SH-SY5Y (cell line): ENCODE data around the gene GLRA3.

Source experiments
- GATA2 ChIP-seq: IDR thresholded peaks from 2 replicates; pipeline ENCODE4 v1.6.1; 2011; ENCODE audit warnings: mild to moderate bottlenecking, low read depth, low read length
- GATA3 ChIP-seq: IDR thresholded peaks from 2 replicates; pipeline ENCODE4 v1.6.1; 2011; ENCODE audit warnings: low read depth, mild to moderate bottlenecking, low read length, moderate library complexity

GLRA3 gene

DNA sequence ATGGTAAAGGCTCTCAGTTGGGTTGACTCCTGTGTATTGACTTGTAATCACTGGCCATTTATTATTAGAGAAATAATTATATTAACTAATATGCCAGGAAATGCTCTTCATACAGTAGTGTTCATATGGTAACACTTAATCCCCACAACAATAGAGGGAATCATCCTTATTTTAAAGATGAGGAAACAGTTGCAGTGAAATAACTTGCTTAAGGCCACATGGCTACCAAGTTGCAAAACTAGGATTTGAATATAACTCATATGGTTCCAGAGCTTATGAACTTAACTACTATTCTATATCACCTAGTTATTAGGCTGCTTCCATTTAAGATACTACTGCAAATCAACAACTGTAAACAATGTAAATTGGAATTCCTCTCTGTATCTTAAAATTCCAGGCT, 163.2 kb downstream of the GLRA3 start:
- TF ChIP-seq GATA2: no peak
- TF ChIP-seq GATA3: no peak

DNA sequence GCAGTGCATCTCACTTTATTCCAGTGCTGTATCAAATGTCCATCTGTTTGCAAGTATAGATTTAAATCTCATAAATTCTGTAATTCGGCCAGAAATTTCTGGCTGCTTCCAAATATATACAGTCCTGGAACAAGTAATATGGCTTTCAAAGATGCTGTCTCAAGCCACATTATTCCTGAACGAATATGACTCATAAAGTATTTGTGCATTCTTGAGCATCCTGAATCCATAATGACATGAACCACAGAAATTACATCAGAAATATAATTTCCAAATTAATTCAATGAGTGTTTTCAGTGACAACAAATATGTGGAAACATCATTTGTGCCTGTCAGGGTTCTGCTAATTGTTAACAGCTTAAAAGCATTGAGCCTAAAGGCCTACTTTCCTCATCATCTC, 165.8 kb downstream of the GLRA3 start:
- TF ChIP-seq GATA3 (no peak), GATA2 (no peak)

DNA sequence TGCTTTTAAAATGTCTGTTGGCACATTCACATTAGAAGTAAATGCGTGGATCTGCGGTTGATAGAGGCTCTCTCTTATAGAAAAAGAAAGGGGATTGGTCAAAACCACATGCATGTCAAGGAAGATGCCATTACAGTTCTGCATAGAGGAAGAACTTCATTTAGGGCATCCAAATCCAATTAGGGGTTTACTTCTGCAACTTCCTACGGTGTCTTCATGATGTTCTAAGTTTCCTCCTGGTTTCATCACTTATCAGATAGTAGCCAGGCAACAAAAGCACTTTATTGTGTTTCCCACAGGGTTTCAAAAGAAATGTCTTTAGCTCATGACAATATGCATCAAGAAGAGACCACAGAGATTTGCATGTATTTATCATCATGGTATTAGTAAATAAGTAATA, 170.8 kb downstream of the GLRA3 start:
- TF ChIP-seq GATA3: no peak
- TF ChIP-seq GATA2: no peak

DNA sequence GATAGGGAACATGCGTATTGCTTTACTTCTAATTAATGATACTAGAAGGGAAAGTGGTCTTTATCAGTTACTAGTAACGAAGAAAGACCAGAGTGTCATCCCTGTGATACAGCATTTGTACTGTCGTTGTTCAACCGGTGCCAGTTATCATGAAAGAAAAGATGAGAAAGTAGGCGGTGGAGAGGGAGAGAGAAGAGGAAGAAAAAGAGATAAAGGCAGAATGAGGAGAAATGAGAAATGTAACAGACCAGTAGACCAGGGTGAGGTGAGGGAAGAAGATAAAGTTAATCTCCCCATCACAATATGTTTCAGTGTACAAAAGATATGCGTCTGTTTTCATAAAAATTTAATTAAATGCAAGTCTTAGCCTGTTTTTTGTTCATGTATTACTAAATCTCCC, 171.6 kb downstream of the GLRA3 start:
- TF ChIP-seq GATA3 (peak; percentile 53; the same call in 1 of the 2 replicates), GATA2 (peak; percentile 51; the same call in 1 of the 2 replicates)

DNA sequence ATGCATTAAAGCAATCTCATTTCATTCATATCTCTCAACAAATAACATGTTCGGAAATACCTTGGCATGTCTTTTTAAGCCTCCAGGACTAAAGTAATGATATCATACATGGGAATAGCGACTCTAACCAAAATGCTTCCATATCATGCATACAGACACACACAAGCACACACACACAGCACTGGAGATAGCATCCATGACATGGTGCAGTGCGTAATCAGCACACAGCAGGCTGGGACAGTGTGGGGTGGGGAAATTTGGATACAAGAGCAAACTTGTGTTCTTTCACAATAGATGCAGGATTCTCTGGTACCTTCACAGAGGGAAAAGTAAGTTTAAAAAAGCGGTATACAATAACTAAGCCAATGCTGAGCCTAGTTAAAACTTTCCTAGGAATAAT, 174.4 kb downstream of the GLRA3 start:
- TF ChIP-seq GATA2 (no peak), GATA3 (no peak)

DNA sequence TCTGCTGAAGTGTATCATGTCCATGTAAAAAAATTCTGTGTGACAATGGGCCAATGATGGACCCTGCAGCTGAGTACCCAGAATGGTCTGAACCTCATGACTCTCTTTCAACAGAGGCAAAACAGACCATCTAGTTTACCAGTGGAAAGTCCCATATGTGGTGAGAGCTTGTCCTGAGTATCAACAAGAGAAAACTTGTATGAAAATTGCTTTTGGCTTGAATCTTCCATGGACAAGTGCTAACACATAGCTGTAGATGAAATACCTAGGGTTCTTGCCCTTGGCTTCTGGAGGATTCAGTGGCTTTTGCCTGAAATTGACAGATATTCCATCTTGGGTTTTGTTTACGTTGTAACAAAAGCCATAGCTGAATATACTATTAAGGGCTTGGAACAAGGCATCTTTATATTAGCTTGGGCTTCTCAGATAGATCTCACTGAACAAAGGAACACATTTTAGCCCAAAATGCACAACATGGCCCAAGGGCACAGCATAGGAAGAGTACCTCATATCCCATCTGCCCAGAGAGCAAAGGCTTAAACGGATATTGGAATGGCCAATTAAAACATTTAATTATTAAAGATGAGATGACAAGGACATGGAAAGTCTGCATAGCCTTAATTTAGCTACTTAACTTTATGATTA, 178.2 kb downstream of the GLRA3 start:
- TF ChIP-seq GATA2 (no peak), GATA3 (no peak)

DNA sequence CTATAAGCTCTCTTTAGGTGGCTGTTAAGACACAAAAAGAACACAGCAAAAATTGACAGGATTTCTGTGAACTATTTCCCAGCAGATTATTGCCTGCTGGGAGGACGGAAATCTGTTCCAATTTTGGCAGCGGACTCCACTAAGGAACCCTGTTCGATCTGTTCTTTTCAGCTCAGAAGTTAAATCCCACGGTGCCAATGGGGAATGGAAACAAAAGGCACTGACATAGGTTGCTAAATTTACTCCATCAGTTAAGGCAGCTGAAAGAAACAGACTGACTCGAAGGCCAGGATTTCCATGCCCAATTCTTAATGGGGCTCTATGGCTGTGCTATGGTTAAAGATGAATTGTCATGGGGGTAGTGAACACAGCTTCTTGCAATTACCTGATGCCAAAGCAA, 180.2 kb downstream of the GLRA3 start:
- no peak for TF ChIP-seq GATA3
- TF ChIP-seq GATA2: no peak

DNA sequence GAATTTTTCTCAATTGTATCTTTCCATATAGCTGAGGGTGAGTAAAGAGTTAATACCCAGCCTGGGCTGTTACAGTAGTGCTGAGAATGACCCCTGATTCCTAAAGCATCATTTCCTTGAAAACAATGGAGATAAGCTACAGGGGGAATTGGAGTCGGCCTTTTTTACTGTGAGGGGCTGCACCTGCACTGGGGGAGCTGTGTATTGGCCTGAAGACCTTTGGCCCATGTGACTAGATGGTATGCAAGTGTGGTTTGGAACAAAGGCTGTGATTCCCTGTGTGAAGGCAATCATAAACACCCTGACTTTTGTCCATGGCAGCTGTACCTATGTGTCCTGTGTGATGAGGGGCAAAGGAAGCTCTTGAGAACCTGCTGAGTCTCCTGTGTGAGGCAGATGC, 182.7 kb downstream of the GLRA3 start:
- TF ChIP-seq GATA3 (no peak), GATA2 (no peak)

DNA sequence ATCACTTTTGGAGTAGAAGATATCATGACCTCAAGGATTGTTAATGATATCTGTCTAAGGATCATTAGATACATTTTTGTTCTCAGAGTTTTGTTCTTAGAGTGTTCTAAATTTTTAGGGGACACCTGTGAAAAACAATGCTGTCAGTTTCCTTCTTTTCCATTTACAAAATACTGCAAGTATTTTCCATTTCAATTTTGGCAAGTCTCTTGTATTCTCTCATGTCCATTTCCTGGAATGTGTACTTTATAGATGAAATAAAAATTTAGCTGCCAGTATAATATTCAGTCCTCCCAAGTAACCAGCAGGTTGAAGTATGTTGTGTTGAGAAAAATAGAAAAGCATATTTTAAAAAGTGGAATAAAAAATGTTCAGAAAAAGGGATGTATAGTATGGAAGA, 188.9 kb downstream of the GLRA3 start:
- TF ChIP-seq GATA2 (no peak), GATA3 (no peak)

DNA sequence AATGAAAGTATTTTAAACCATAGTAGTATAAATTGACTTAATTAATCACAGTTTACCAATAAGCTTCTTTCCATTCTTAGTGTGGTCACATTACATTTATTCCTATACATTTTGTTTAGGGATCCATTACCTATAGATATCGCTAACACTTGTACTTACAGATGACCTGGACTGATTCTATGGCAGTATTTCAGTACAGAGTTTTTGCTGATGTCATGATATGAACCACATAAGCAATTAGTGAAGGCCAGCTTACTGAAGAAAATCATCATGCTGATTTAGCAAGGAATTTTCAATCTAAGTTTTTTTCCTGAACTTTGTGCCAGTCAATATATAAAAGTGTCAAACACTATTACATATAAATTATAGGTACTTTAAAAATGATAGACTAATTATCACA, 193.3 kb downstream of the GLRA3 start:
- TF ChIP-seq GATA2 (no peak), GATA3 (no peak)

DNA sequence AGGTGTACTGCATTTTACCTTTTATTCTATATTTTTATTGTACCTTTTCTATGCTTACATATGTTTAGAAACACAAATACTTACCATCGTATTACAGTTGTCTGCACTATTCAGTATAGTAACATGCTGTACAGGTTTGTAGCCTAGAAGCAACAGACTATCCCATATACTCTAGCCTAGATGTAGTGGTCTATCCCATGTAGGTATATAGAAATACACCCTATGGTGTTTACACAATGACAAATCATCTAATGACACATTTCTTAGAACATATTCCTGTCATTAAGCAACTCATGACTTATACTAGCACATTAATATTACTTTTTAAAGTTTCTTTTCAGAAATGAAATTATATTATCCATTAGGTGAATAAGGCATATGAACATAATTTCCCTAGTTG, 195.6 kb downstream of the GLRA3 start:
- TF ChIP-seq GATA2: no peak
- TF ChIP-seq GATA3: no peak

DNA sequence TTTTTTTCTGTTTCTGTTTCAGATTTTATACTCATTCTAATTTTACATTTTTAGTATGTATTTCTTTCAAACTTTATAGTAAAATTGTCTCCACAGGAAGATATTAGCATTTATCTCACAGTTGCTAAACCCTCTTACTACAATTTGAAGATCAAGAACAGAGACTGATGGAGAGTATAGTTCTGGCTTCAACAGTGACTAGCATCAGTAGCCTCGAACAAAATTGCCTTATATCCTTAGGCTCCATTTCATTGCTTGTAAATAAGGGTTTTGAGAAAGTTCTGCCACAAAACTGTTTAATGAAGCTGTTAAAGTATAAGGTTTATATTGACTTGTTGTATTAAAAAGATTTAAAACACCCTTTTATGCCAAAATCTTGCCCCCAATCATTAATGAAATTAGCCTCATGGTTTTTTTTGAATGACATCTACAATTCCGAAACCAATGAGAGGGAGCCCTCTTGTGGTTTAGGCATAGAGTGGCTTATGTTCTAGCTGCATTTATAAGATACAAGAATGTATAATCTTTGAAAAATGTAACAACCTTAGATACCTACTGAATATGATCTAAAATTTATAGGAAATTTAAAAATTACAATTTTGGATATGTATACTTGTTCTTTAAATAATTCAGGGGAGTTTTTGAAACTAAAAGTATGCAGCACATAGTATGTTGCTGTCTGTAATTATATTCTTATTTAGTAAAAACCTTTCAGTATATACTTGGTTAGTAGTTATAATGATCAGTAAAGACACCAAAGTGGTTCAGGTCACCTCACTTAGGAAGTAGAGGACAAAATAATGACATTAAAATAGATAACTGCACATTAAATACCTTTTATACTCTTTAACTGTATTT, 196.9 kb downstream of the GLRA3 start:
- TF ChIP-seq GATA2 (no peak), GATA3 (no peak)

DNA sequence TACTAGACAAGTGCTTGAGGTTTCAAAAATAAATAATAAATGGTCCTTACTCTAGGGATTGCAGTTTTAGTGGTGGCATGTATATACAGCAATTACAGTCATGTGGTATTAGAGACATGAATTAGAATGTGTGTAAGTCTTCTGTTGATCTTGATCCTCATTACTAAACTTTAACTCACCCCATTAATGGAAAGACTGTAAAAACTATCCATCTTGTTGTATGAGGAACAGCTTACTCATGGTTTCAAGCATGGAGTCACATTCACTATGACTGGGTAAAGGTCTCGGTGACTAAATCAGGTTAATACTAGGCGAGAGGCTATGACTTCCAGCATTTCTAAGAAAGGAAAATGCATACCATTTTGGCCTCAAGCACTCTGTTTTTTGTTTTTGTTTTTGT, 199.8 kb downstream of the GLRA3 start:
- TF ChIP-seq GATA3 (no peak), GATA2 (no peak)

DNA sequence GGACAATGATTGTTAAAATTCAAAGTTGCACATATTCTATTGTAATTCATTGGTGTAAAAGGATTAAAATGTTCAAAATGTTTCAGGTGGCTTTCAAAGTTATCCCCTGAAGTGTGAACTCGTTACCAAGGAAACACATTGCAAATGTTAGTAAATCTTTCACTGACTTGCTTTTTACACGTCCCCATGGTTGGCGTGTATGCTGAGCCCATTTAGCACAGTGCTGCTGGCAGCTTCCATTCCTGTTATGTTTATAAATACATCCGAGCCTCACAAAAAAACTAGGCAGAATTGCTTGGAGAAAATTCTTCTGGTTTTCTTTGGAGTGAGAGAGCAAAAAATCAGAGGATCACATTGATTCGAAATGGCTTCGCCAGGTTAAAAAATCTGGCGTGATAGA, 200.9 kb downstream of the GLRA3 start:
- TF ChIP-seq GATA2 (no peak), GATA3 (no peak)

DNA sequence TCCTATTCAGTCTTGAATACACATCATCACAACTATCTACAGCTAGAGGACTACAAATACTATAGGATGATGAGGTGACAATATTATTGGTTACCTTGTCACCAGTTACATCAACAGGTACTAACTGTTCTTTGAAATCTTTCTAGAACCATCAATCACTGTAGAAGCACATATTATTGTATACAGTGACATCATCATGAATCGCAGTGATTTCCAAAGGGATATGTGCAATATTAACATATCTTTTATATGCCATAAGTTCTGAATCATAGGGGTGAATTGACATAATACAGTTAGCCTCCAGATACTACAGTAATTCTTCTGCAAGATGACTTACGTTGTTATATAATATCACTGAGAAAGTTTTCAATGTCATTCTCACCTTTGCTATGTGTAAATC, 201.6 kb downstream of the GLRA3 start:
- TF ChIP-seq GATA2: no peak
- no peak for TF ChIP-seq GATA3

DNA sequence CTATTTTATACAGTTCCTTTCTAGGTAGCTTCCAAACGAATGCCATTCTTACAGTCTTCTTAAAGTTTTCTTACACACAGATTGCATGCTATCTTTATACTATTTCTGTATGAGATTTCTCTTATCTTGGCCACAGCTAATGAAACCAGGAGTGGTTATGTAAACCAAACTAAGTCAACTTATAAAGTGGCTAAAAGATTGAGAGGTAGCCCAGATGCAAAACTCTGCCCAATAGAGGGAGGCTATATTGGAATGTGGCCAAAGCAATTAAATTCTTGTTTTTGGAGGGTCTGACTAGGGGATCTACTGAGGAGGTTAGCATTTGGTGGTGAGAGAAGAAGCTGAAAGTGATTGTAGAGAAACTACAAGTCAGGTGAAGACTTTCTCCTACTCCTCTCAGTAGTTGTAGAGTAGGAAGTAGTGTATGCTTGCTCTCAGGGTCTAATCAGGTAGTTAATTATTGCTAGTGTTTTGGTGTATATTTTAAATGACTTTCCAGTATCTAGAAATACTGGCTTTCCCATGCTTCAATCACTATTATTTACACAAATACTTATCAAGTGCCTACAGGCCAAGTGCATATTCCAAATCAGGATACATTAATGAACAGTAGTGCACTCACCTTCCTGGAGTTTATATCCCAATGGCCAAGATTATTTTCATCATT, 202.6 kb downstream of the GLRA3 start:
- no peak for TF ChIP-seq GATA3
- no peak for TF ChIP-seq GATA2
